Naive thymus-derived CD8-positive, alpha-beta T cell (primary cell): Measurements from ENCODE around the gene PER1. TPM values are rescaled to one million over a fixed set of nuclear protein-coding genes. Genes with fewer than 3 reads are reported as not detected.

Source experiments
- ATAC-seq, 2 donors: fragments of 150-1000 bp; cut with Tn5 transposase in 1 of 2; sonication (Bioruptor Pico), chemical (Tn5 transposase) in 1 of 2; 1 replicate in 1 of 2; 2 replicates in 1 of 2; pipeline ENCODE4 v1.10.0; 2021; ENCODE audit warnings: mild to moderate bottlenecking in 2 of 2, moderate library complexity in 2 of 2
- POLR2A ChIA-PET: fragments of 350-600 bp; sonication (Branson Sonifier 250); formaldehyde crosslinking; loops from one replicate; lab custom pipeline; 2021; ENCODE audit warnings: antibody characterized with exemption; lab: Charles Lee
- DNase-seq, 10 donors: peaks; one replicate each; pipeline versions ENCODE4 v3.0.0 to v3.0.0-alpha.2; 2020 to 2022
- H3K27ac Mint-ChIP-seq, 10 donors: one replicate each; pipeline ENCODE4 v1.8.0; 2020 to 2022; ENCODE audit warnings: mild to moderate bottlenecking in 10 of 10, mixed read lengths in 10 of 10, moderate library complexity in 4 of 10, inconsistent platforms in 1 of 10
- H3K27me3 Mint-ChIP-seq, 5 donors: one replicate each; pipeline ENCODE4 v1.8.0; 2021 to 2022; ENCODE audit warnings: mixed read lengths in 5 of 5
- H3K36me3 Mint-ChIP-seq, 3 donors: one replicate each; pipeline ENCODE4 v1.8.0; 2020 to 2022; ENCODE audit warnings: mixed read lengths in 3 of 3, mild to moderate bottlenecking in 2 of 3, inconsistent platforms in 1 of 3
- H3K4me1 Mint-ChIP-seq, 4 donors: one replicate each; pipeline ENCODE4 v1.8.0; 2021 to 2022; ENCODE audit warnings: mixed read lengths in 4 of 4
- H3K4me3 Mint-ChIP-seq, 10 donors: one replicate each; pipeline ENCODE4 v1.8.0; 2020 to 2022; ENCODE audit warnings: mild to moderate bottlenecking in 10 of 10, mixed read lengths in 10 of 10, moderate library complexity in 6 of 10, inconsistent platforms in 1 of 10
- H3K9me3 Mint-ChIP-seq, 9 donors: one replicate each; pipeline ENCODE4 v1.8.0; 2020 to 2022; ENCODE audit warnings: mixed read lengths in 9 of 9, mild to moderate bottlenecking in 3 of 9, inconsistent platforms in 1 of 9, moderate library complexity in 1 of 9
- polyA plus RNA-seq, 3 donors: library from polyadenylated mRNA; unstranded; fragments of 300-500 nt; fragmentation: Illumina TruSeq; gene quantifications; one replicate each; pipeline ENCODE4 v1.2.3, GENCODE V29; 2021
- total RNA-seq, 8 experiments: library from RNA in 2 of 8; stranded (reverse) in 2 of 8; gene quantifications; one replicate each; pipeline ENCODE4 v1.2.3 and lab custom pipeline; 2021 to 2026

The PER1 gene
- total and polyA plus RNA-seq, 5 experiments from 2014 or later: 6.1 to 153 (median 11.4) TPM

- POLR2A ChIA-PET: interaction anchor here (0.7 to 41.9 kb wide), 17 partner anchors 9 to 477 kb away, joined by 3 to 1171 read pairs (median 6); partner anchors contain the start of genes BORCS6, CTC1, PER1 and SLC25A35
Measured at GRCh38 chr17:8163978-8164814, 12.0 kb upstream of the PER1 start.

DNA sequence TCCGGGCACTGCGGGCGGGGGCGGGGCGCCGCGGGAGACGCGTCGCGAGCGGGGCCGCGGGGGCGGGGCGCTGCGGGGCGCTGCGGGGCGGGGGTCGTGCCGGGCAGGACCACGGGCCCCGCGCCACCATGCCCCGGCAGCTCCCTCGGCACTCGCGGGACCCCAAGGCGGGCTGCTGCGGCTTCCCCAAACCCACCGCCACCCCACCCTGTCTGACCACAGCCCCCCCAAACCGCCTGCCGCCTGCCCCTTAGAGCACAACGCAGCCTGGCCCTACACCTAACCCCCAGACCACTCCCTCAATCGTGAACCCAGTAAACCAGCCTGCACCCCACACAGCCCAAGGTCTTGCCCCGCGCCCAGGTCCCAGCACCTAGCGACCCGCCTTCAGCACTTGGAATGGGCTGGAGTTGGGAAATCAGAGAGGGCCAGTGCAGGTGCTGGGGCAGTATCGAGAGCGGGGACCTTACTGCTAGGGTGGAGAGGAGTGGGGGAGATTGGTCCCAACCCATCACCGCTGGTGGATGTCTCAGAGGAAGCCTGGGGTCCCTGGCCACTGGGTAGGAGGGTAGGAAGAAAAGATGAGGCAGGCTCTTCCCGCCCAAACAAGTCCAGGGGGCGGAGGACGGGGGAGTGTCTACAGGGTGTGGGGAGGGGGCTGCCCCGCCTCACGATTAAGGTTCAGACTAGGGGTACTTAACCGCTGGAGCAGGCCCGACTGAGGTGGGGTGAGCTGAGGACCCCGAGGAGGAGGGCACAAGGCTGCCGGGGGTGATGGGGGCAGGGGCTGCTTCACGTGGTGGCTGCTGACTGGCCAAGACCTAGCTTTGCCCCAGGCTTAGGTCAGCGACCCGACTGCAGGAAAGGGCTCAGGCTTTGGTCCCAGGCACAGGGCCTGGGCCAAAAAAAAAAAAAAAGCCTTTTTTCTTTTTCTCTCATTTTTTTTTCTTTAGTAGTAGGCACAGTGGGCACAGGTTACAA, 11.1 kb upstream of the PER1 start:
- POLR2A ChIA-PET: interaction anchor here (0.7 to 41.9 kb wide), 23 partner anchors 9 to 477 kb away, joined by 3 to 1171 read pairs (median 5); partner anchors contain the start of genes BORCS6, CTC1, PER1 and SLC25A35
- H3K9me3 Mint-ChIP-seq: no peaks in the 10 kb centered on the region
- H3K27ac Mint-ChIP-seq: peak overlapping the region; percentile 95 to 99 (median 98)
- peaks cover 31 to 65% (median 64%) of the 10 kb centered on the region in 4 donors for H3K4me1 Mint-ChIP-seq
- H3K4me3 Mint-ChIP-seq: peak overlapping the region; percentile 85 to 94 (median 88)
- DNase-seq (peak in 1 of 10 donors; percentile 67), ATAC-seq (peak; percentile 15 to 39)
- no peaks in the 10 kb centered on the region for H3K27me3 Mint-ChIP-seq
- peaks cover 3 to 32% (median 14%) of the 10 kb centered on the region in 3 donors for H3K36me3 Mint-ChIP-seq

More at GRCh38 chr17:8163978-8164814, 12.0 kb upstream of the PER1 start:
- peak overlapping the region; percentile 95 to 99 (median 98) for H3K27ac Mint-ChIP-seq
- peaks cover 3 to 27% (median 12%) of the 10 kb centered on the region in 3 donors for H3K36me3 Mint-ChIP-seq
- DNase-seq (peak in 9 of 10 donors; percentile 50 to 83 (median 69)), ATAC-seq (peak; percentile 36 to 47)
- no peaks in the 10 kb centered on the region for H3K27me3 Mint-ChIP-seq
- peak overlapping the region; percentile 81 to 94 (median 88) for H3K4me3 Mint-ChIP-seq
- H3K4me1 Mint-ChIP-seq: peaks cover 29 to 63% (median 58%) of the 10 kb centered on the region in 4 donors
- H3K9me3 Mint-ChIP-seq: no peaks in the 10 kb centered on the region

GRCh38 chr17:8162233-8162996, 10.2 kb upstream of the PER1 start, which contains the start of gene VAMP2:
Gene VAMP2, minus strand, starts transcription at chr17:8162948. Its CDS starts 69 bp downstream, at chr17:8162879.
- ATAC-seq: peak; percentile 61 to 66
- H3K36me3 Mint-ChIP-seq: peaks cover 3 to 33% (median 14%) of the 10 kb centered on the region in 3 donors
- no peaks in the 10 kb centered on the region for H3K27me3 Mint-ChIP-seq
- H3K9me3 Mint-ChIP-seq: no peaks in the 10 kb centered on the region
- peak within 1 kb of the TSS; percentile 95 to 99 (median 98) for H3K27ac Mint-ChIP-seq
- H3K4me1 Mint-ChIP-seq: peaks cover 31 to 65% (median 64%) of the 10 kb centered on the region in 4 donors
- peak; percentile 75 to 92 (median 87) for DNase-seq
- POLR2A ChIA-PET: interaction anchor here (0.7 to 41.9 kb wide), 9 partner anchors 9 to 85 kb away, joined by 3 to 1171 read pairs (median 6); partner anchors contain the start of genes BORCS6, CTC1 and TMEM107
- peak within 1 kb of the TSS; percentile 86 to 96 (median 90) for H3K4me3 Mint-ChIP-seq

GRCh38 chr17:8161289-8162232, 9.4 kb upstream of the PER1 start:
- DNase-seq (peak in 4 of 10 donors; percentile 19 to 38 (median 30)), ATAC-seq (peak in 1 of 2 donors; percentile 3)
- Mint-ChIP-seq H3K36me3 (peaks cover 3 to 33% (median 14%) of the 10 kb centered on the region in 3 donors), H3K27me3 (no peaks in the 10 kb centered on the region), H3K9me3 (no peaks in the 10 kb centered on the region), H3K4me1 (peaks cover 31 to 65% (median 61%) of the 10 kb centered on the region in 4 donors), H3K4me3 (peak overlapping the region; percentile 85 to 96 (median 89)), H3K27ac (peak overlapping the region in 9 of 10 donors; percentile 89 to 98 (median 95))
- POLR2A ChIA-PET: interaction anchor here (0.8 to 41.9 kb wide), 14 partner anchors 8 to 86 kb away, joined by 3 to 1171 read pairs (median 4); partner anchors contain the start of genes BORCS6, CTC1, HES7 and PER1

DNA sequence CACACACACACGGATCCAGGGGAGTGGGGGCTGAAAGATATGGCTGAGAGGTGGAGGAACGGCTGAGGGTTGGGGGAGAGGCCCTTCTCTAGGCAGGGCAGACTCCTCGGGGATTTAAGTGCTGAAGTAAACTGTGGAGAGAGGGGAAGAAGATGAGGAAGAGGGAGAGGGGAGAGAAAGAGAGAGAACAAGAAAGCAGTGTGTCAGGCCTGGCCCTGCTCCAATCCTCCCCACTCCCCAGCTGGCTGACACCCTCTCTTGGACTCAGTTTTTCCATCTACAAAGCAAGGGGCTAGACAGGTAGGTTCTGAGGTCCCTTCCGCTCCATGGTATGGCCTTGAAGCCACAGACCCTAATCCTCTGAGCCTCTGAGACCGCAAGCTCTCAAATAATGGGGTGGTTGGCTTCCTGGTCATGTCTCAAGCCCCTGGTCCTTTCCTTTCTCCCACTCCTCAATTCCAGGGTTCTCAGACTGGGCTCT, 8.6 kb upstream of the PER1 start:
- no peak for DNase-seq
- Mint-ChIP-seq H3K4me1 (peaks cover 31 to 65% (median 59%) of the 10 kb centered on the region in 4 donors), H3K27ac (peak overlapping the region in 9 of 10 donors; percentile 89 to 98 (median 95)), H3K4me3 (peak overlapping the region; percentile 85 to 96 (median 89)), H3K9me3 (no peaks in the 10 kb centered on the region), H3K36me3 (peaks cover 3 to 33% (median 14%) of the 10 kb centered on the region in 3 donors), H3K27me3 (no peaks in the 10 kb centered on the region)
- ATAC-seq: no peak
- POLR2A ChIA-PET: interaction anchor here (0.8 to 41.9 kb wide), 15 partner anchors 9 to 135 kb away, joined by 3 to 1171 read pairs (median 5); partner anchors contain the start of genes BORCS6, CTC1, HES7 and PER1

DNA sequence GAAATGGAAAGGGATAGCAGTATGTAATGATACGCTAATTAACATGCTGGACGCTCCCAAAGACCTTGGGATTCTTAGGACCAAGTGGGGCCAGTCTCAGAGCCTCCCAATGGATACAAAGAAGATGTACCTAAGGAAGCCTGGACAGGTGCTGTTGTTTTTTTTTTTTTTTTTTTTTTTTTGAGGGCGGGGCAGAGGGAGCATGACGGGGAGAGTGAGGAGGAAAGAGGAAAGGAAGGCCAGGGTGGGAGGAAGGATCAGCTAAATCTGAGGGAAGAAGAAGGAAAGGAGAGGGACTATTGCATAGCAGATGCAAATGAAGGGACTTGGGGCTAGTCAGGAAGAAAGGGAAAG, 8.0 kb upstream of the PER1 start:
- peak overlapping the region in 9 of 10 donors; percentile 77 to 98 (median 95) for H3K27ac Mint-ChIP-seq
- POLR2A ChIA-PET: interaction anchor here (0.8 to 41.9 kb wide), 11 partner anchors 8 to 135 kb away, joined by 3 to 1171 read pairs (median 5); partner anchors contain the start of genes BORCS6, HES7, PER1 and SLC25A35
- H3K9me3 Mint-ChIP-seq: no peaks in the 10 kb centered on the region
- peaks cover 31 to 62% (median 61%) of the 10 kb centered on the region in 4 donors for H3K4me1 Mint-ChIP-seq
- no peak for DNase-seq
- H3K36me3 Mint-ChIP-seq: peaks cover 3 to 33% (median 14%) of the 10 kb centered on the region in 3 donors
- H3K4me3 Mint-ChIP-seq: peak overlapping the region; percentile 49 to 96 (median 88)
- no peak for ATAC-seq
- no peaks in the 10 kb centered on the region for H3K27me3 Mint-ChIP-seq

DNA sequence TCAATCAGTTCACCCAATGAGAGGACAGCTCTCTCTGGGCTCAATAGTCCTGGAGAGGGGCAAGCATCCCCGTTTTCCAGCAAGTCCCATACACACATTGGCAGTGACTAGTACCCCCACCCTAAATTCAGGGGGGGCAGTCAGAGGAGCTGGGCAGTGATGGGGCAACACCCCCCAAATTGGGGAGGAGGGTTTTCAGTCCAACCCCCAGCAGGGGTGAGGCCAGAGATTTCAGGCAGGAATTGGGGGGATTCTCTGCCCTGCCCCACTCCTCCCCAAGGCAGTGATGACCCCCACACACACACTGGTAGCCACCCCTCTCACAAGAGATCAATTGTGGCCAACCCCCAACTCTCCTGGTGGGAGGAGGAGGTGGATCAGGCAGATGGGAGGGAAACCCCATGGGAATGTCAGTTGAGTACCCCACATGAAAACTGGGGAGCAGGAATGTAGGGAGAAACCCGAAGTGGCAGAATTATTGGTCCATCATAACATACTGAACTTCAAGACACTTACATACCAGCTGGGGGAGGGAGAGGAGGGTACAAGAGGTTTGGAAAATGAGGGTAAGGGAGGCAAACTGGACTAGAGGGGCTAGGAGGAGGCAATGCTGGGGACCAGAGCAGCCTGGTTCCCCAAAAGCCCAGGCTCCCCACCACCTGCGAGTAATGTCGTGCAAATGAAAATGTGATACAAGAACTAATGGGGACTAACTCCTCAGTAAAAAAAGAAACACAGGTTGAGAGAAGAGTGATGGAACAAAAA, 7.4 kb upstream of the PER1 start:
- H3K9me3 Mint-ChIP-seq: no peaks in the 10 kb centered on the region
- H3K4me3 Mint-ChIP-seq: peak overlapping the region; percentile 34 to 86 (median 70)
- H3K27me3 Mint-ChIP-seq: no peaks in the 10 kb centered on the region
- H3K4me1 Mint-ChIP-seq: peaks cover 32 to 61% (median 58%) of the 10 kb centered on the region in 4 donors
- peaks cover 3 to 33% (median 14%) of the 10 kb centered on the region in 3 donors for H3K36me3 Mint-ChIP-seq
- peak overlapping the region in 9 of 10 donors; percentile 77 to 98 (median 95) for H3K27ac Mint-ChIP-seq
- DNase-seq (peak in 1 of 10 donors; percentile 3), ATAC-seq (no peak)
- POLR2A ChIA-PET: interaction anchor here (1.0 to 41.9 kb wide), 9 partner anchors 8 to 136 kb away, joined by 3 to 1171 read pairs (median 14); partner anchors contain the start of genes BORCS6, HES7, SLC25A35 and TMEM107

GRCh38 chr17:8159032-8159400, 6.8 kb upstream of the PER1 start:
- no peaks in the 10 kb centered on the region for H3K27me3 Mint-ChIP-seq
- H3K27ac Mint-ChIP-seq: peak overlapping the region in 8 of 10 donors; percentile 85 to 98 (median 94)
- peak overlapping the region in 9 of 10 donors; percentile 49 to 87 (median 68) for H3K4me3 Mint-ChIP-seq
- peaks cover 3 to 36% (median 14%) of the 10 kb centered on the region in 3 donors for H3K36me3 Mint-ChIP-seq
- peaks cover 32 to 61% (median 56%) of the 10 kb centered on the region in 4 donors for H3K4me1 Mint-ChIP-seq
- DNase-seq: no peak
- POLR2A ChIA-PET: interaction anchor here (0.6 to 41.9 kb wide), 8 partner anchors 9 to 678 kb away, joined by 4 to 1171 read pairs (median 24); partner anchors contain the start of genes ALOXE3, BORCS6, SLC35G6 and TMEM107
- peaks cover 0 to 2% (median 0%) of the 10 kb centered on the region in 9 donors for H3K9me3 Mint-ChIP-seq
- ATAC-seq: no peak
